HG03442 (cell line): ENCODE data around the gene GPRASP2.

Experiments
- ATAC-seq: cut with Tn5 transposase; IDR thresholded peaks from one replicate; pipeline ENCODE4 v1.9.1; 2021; ENCODE audit warnings: mild to moderate bottlenecking, moderate library complexity; ENCODE audit not compliant: unreplicated experiment

GPRASP2 gene

GRCh38 chrX:102744307-102744706 lies 32.1 kb downstream of the GPRASP2 start:
- peak; percentile 37 for ATAC-seq

GRCh38 chrX:102745513-102745856 lies 33.2 kb downstream of the GPRASP2 start:
- no peak for ATAC-seq

- ATAC-seq, result peak; percentile 69
Measured at GRCh38 chrX:102745857-102746584, 33.8 kb downstream of the GPRASP2 start.

- ATAC-seq, result no peak
Measured at GRCh38 chrX:102765217-102765616, 53.0 kb downstream of the GPRASP2 start.

GRCh38 chrX:102765809-102766208 lies 53.6 kb downstream of the GPRASP2 start:
- no peak for ATAC-seq

GRCh38 chrX:102767287-102767686 lies 55.0 kb downstream of the GPRASP2 start:
- no peak for ATAC-seq
